ENCODE data around the gene LEFTY2.

Gene LEFTY2

DNA sequence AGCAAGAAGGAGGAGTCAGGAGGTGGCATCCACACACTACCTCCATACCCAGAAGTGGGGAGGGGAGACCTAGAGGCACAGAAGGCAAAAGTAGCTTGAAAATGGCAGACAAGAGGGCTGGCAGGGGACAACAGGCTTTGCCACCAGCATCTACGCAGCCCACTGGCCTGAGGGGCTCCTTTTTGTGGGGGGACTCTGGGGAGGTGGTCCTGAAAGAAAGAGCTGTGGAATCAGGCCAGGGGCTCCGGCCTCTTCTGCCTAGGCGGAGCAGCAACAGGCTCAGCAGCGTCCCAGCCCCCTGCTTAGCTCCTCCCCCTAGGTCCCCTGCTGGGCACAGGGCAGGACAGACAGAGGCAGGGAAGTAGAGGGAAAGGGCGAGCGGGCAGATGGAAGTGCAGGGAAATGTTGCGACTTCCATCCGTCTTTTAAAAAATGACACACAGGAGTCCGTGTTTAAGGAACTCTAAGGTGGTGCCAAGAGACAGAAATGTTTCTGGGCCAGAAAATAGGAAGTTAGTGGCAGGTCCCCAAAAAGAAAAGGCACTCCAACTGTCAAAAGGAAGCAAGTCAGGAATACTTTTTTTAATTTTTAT lies 10.0 kb upstream of the LEFTY2 start:
- TF ChIP-seq, protein P1, sequence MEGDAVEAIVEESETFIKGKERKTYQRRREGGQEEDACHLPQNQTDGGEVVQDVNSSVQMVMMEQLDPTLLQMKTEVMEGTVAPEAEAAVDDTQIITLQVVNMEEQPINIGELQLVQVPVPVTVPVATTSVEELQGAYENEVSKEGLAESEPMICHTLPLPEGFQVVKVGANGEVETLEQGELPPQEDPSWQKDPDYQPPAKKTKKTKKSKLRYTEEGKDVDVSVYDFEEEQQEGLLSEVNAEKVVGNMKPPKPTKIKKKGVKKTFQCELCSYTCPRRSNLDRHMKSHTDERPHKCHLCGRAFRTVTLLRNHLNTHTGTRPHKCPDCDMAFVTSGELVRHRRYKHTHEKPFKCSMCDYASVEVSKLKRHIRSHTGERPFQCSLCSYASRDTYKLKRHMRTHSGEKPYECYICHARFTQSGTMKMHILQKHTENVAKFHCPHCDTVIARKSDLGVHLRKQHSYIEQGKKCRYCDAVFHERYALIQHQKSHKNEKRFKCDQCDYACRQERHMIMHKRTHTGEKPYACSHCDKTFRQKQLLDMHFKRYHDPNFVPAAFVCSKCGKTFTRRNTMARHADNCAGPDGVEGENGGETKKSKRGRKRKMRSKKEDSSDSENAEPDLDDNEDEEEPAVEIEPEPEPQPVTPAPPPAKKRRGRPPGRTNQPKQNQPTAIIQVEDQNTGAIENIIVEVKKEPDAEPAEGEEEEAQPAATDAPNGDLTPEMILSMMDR (conservative IDR thresholded peaks at IDR 0.05; ENCODE audit: low read length): no peak
- DNase-seq (ENCODE audit: low read depth): no peak
- H3K4me3 ChIP-seq (ENCODE audit: low read length): no peak overlapping the region

DNA sequence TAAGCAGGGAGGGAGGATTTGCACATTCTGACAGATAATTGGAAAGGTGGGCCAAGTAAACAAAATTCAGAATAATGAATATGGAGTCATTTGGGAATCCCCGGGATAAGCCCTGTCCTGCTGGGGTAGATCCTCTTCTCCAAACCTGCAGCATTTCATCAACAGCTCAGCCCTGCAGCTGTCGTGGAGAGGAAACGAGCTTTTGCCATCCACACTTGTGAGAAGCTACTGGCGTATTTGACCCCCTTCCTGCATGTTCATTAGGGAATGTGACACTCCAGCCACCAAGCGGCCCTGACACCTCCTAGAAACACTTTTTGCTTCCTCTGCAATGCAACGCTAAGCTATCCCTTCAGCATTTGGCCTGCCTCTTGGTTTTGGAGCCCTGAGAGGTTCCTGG lies 8.0 kb upstream of the LEFTY2 start:
- no peak overlapping the region for H3K4me3 ChIP-seq (ENCODE audit: low read length)
- TF ChIP-seq, protein P1 (conservative IDR thresholded peaks at IDR 0.05; ENCODE audit: low read length): no peak
- no peak for DNase-seq (ENCODE audit: low read depth)

DNA sequence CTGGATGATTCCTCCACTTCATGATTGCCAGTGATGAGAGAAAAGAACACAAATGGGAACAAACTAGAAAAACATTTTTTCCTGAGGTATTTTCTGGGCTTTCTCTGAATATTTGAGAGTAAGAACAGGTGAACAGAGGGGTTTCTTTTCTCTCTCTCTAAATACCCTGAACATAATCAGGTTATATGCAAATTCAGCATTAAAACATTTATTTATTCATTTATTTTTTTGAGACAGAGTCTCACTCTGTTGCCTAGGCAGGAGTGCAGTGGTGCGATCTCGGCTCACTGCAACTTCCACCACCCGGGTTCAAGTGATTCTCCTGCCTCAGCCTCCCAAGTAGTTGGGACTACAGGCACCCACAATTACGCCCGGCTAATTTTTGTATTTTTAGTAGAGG lies 5.8 kb upstream of the LEFTY2 start:
- TF ChIP-seq, protein P1 (conservative IDR thresholded peaks at IDR 0.05; ENCODE audit: low read length): no peak
- H3K4me3 ChIP-seq (ENCODE audit: low read length): no peak overlapping the region
- DNase-seq (ENCODE audit: low read depth): no peak

DNA sequence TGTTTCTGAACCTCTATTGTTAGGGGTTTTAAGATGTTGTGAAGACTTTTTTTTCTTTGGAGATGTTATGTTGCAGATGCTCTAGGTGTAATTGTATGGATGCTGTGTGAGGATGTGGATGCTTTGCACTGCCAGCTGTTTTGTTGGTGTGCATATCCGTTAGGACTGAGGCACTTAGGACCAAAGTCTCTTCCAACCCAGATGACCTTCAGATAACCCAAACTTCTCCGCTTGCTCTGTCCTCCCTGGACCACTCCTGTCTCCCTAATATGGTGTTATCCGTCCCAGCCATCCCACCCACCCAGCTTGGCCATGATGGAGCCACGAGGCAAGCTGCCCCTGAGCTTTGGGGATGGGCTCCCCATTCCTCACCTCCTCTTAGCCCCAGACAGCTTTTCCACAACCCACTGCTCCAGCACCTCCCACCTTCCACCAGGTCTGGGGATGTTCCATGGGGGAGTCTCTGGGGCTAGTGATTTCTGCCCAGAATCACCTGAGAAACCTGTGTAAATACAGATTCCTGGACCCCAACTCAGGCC lies 5.1 kb upstream of the LEFTY2 start:
- TF ChIP-seq, protein P1 (conservative IDR thresholded peaks at IDR 0.05; ENCODE audit: low read length): no peak
- no peak for DNase-seq (ENCODE audit: low read depth)
- no peak overlapping the region for H3K4me3 ChIP-seq (ENCODE audit: low read length)

DNA sequence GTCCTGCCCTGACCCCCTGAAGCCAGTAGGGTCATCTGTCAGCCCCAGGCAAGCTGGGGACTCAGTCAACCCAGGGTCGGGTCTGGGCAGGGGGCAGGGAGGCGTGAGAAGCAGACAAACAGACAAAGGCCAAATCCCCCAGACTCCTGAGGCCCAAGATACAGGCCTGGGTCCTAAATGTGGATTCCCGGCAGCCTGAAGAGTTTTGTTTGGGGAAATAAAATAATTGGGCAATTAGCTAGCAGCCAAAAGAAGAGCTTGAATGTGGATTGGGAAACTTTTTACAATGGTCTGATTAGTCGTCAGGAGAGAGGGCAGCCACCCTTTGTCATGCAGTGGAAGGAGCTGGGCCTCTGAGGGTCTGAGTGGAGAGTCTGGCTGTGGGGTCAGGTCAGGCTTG lies 4.5 kb upstream of the LEFTY2 start:
- TF ChIP-seq, protein P1 (conservative IDR thresholded peaks at IDR 0.05; ENCODE audit: low read length): no peak
- no peak overlapping the region for H3K4me3 ChIP-seq (ENCODE audit: low read length)
- DNase-seq (ENCODE audit: low read depth): no peak

DNA sequence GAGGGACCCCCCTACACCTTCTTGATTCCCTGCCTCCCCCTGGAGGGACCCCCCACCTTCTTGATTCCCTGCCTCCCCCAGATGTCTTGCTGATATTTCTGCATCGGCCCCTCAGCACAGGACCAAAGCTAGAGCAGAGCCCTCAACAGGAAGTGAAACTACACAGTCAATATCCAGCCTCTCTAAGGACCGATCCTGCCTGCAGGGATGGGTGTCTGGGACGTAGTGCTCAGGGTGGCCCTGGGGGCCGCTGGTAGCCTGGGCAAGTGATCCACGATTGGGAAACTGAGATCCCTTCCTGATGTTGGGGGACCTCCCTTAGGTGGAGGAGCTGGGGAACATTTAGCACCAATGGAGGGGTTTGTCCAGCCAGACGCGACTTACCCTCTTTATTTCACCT lies 3.9 kb upstream of the LEFTY2 start:
- H3K4me3 ChIP-seq (ENCODE audit: low read length): no peak overlapping the region
- DNase-seq (ENCODE audit: low read depth): no peak

DNA sequence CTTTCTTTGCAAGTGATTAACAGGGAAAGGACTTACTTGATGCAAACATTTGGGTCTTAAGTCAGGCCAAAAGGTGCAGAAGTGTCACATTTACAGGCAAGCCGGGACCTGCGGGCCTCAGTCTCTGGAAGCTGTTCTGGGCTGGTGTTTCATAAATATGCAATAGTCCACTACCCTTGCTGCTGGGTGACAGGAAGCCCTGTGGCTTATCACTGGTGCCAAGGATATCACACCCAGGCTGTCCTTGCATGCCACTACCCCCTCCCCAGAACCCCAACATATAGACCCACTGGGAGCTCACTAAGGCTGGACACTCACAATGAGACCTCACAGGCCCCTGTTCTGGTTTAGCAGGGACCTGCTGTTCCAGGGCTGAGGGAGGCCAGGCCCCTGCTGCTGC lies 3.4 kb upstream of the LEFTY2 start:
- no peak overlapping the region for H3K4me3 ChIP-seq (ENCODE audit: low read length)
- DNase-seq (ENCODE audit: low read depth): no peak
- TF ChIP-seq, protein P1 (conservative IDR thresholded peaks at IDR 0.05; ENCODE audit: low read length): no peak

More for the DNA sequence above, 3.9 kb upstream of the LEFTY2 start:
- TF ChIP-seq, protein P1 (conservative IDR thresholded peaks at IDR 0.05; ENCODE audit: low read length): no peak

All from AG10803 (cell line).